HepG2 (cell line): ENCODE data around the gene ARSJ.

Source experiments
- ATF7 ChIP-seq, 2 experiments: fragments of 450-650 bp in 1 of 2; sonication (generic) in 1 of 2; formaldehyde crosslinking in 1 of 2; IDR thresholded peaks; 2 replicates each; pipeline versions ENCODE4 v1.4.0 to v1.6.1; 2016 to 2020; ENCODE audit warnings: antibody characterized with exemption in 1 of 2, mild to moderate bottlenecking in 1 of 2, missing genetic modification reagents in 1 of 2
- CSRNP1 ChIP-seq: sonication (generic); formaldehyde crosslinking; IDR thresholded peaks from 2 replicates; pipeline ENCODE4 v1.8.1; 2023; ENCODE audit warnings: mild to moderate bottlenecking, missing genetic modification reagents
- SP1 ChIP-seq, 2 experiments: fragments of 450-650 bp in 1 of 2; sonication (generic) in 1 of 2; formaldehyde crosslinking in 1 of 2; IDR thresholded peaks; 2 replicates each; pipeline versions ENCODE4 v1.4.0 to v1.6.1; 2016 to 2020; ENCODE audit warnings: missing genetic modification reagents in 1 of 2
- TCF7 ChIP-seq: sonication (generic); IDR thresholded peaks from 2 replicates; pipeline ENCODE4 v1.6.1; 2016; ENCODE audit warnings: antibody characterized with exemption, low read depth
- TF ChIP-seq, protein P1 (sequence below): sonication (generic); formaldehyde crosslinking; IDR thresholded peaks from 2 replicates; pipeline ENCODE4 v1.5.0; 2020; ENCODE audit warnings: mild to moderate bottlenecking, missing genetic modification reagents, moderate library complexity

DNA sequence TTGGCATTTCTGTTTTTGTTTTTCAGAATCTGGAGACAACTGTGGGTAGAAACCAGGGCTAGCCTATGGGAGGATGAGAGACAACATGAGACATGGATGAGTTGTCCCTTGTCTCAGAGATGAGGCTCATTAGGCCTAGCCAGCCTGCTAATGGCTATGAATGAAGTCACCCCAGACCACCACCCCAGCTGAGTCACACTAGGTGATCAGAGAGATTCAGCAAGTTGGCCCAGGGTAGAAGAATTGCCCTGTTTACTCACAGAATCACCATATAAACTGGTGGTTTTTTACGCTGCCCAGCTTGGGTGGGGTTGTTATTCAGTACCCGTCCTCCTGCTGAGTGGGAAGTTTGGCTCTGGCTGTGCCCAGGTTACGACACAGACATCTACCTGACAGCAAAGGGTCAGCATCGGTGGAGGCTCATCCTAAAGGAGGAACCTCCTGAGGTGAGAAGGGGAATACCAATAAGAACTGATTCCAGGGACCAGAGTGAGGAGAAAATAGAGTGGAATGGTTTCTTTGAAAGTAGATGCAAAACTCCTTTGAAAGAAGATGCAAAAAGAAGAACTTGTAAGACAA lies 17.2 kb upstream of the ARSJ start:
- TF ChIP-seq CSRNP1 (CRISPR knock-in tag) (no peak), SP1 (IDR thresholded peaks at IDR 0.05) (no peak), SP1 (CRISPR knock-in tag; IDR thresholded peaks at IDR 0.05) (no peak), TCF7 (no peak), ATF7 (IDR thresholded peaks at IDR 0.05) (no peak), ATF7 (CRISPR knock-in tag; IDR thresholded peaks at IDR 0.05) (no peak)
- TF ChIP-seq, protein P1, sequence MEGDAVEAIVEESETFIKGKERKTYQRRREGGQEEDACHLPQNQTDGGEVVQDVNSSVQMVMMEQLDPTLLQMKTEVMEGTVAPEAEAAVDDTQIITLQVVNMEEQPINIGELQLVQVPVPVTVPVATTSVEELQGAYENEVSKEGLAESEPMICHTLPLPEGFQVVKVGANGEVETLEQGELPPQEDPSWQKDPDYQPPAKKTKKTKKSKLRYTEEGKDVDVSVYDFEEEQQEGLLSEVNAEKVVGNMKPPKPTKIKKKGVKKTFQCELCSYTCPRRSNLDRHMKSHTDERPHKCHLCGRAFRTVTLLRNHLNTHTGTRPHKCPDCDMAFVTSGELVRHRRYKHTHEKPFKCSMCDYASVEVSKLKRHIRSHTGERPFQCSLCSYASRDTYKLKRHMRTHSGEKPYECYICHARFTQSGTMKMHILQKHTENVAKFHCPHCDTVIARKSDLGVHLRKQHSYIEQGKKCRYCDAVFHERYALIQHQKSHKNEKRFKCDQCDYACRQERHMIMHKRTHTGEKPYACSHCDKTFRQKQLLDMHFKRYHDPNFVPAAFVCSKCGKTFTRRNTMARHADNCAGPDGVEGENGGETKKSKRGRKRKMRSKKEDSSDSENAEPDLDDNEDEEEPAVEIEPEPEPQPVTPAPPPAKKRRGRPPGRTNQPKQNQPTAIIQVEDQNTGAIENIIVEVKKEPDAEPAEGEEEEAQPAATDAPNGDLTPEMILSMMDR, result no peak
